Stimulated activated CD8-positive, alpha-beta memory T cell treated with anti-CD3 and anti-CD28 coated beads, Interleukin-15, amount 100 ng/mL, for 24 hours (primary cell): ENCODE results near the gene DLST.
A peak's percentile ranks its signal among the peaks of the same experiment; 100 is the strongest.

Source experiments
- DNase-seq: peaks from one replicate; pipeline ENCODE4 v3.0.0-alpha.2; 2020; ENCODE audit warnings: low read depth

DLST gene

DNA sequence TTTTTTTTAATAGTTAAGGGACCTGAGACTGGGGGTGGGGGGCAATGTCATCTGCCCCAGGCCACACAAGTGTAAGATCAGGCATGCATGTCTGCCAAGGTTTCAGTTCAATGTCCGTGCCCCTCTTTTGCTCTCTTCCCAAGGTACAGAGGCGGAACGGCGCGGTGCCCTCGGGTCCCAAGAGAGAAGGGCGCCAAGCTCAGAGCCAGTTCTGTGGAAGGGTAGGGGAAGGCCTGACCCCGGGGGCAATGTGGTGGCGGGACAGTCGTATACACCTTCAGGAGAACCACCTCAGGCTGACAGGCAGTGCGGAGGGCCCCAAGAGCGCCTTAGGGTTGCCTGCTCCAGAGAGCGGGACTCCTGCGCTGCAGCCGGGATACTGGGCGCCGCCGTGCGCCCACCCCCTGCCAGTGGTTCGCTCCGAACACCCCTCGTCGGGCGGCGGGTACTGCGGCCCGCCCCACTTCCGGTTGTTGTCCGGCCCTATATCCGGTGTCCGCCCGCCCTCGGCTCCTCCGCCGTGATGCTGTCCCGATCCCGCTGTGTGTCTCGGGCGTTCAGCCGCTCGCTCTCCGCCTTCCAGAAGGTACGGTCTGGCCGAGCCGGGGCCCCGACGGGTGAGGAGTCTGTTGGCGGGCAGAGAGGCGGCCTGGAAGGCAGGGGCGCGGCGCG lies at the start of gene DLST:
TSS of gene DLST (plus strand) at position 486 of the 672 bp plus-strand sequence. CDS start at position 524, 38 bp downstream.
- peak; percentile 75 for DNase-seq

DNA sequence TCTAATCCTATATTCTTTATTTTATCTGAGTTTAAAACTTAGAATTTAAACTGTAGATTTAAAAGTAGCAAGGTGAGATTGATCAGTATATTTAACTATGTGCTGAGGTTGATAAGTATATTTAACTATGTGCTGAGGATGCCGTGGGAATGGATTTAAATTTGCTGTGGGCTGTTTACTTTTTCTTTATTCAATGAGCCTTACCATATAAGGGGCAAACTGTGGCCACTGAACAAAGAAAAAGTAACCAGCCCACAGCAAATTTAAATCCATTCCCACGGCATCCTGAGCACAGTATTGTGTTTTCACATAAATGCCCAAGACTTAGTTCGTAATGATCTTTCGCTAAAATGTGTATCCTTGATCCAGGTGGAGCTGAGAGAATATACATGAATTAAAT lies 48.9 kb upstream of the DLST start:
- no peak for DNase-seq

DNA sequence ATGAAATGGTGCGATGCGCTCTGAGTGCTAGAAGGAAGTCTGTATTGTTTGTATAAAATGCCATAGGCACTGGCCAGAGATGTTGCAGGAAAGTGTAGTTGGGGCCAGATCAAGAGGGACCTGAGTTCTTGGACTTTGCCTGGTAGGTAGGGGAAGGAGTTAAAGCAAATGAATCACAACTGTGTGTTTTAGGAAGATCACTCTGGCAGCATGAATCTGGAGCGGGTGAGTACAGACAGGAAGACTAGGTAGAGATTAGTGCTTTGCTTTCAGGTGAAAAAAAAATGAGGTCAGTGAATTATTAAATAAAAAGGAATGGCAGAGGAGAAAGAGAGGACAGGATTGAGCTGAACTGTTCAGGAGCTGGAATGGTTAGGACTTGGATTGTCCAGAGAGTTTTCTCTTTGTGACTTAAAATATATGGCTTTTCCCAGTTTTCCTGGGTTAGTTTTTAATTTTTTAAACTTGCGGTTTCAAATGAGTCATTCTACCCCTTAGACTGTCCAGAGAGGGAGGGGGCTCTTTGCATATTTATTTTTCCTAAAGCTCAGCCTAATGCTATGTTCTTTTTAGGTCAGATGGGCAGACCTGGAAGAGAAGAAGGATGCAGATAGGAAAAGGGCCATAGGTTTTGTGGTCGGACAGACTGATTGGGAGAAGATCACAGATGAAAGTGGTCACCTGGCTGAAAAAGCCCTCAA lies 46.9 kb upstream of the DLST start:
- no peak for DNase-seq

DNA sequence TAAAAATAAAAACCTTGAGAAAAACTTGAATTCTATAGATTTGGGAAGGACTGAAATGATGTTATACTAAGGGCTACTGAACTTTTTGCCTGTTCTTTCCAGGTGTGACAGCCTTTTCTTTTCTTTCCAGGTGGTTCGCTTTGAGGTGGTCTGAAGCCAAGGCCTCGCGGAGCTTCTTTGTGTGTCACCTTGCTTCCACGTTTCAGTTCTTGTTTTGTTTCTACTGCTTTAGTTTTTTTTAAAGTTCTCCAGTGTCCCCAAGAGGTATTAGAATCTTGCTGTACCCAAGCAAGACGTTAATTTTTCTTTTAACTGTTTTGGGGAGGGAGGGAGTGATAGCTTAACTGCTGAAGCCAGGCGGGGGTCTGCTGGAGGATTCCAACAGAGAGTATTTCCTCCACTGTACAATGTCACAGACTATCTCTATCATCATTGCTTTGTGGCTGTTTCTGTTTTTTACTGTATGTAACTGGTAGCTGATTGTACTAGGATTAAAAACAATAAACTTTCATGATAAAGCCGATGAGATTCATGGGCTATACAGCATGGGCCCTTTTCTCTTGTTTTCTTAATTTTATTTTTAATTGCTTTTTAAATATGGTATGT lies 46.0 kb upstream of the DLST start:
- no peak for DNase-seq

DNA sequence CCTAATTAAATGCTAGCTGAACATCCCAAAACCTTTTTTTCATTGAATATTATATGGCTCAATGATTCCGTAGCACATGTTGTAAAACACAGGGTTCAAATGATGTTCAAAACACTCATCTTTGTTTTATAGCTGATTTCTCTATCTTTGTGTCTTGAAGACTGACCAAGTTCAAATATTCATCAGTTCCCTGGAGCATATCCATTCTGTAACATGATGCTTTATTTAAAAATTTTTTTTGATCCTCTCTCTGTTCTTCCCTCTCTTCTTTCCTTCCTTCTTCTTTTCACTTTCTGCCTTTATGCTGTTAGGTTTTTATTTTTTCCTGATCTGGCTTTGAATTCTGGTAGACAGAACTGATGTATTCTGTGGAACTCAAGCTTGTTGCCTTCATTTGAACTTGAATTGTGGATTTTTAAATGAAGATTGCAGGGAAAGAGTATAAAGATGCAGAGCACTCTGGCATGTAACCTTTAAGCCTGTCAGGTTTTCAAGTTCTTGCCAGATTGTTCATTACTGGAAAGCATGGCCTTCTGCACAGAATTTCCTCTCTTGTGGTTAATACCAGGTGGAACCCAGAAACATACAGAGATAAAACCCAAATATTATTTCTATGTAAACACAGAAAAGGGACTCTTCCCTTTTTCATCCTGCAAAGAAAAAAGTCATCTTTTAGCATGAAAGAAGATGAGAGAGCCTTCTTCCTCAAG lies 45.3 kb upstream of the DLST start:
- no peak for DNase-seq

DNA sequence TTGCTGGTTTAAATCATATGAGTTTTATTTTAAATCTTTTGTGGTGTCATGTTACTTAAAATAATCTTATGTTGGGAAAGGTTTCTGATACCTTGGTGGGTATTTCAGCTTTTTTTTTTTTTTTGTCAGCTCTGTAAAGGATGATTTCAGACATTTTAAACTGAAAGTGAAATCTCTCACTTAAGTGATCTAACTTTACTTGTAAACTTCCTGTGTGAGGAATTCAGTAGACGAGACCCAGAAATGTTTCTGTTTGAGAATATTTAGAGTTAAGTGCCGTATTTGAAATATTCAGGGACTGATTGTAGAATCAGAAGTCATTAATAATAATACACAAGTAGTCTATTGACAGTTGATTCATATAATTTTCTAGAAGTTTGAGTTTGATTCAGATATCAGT lies 43.5 kb upstream of the DLST start:
- DNase-seq, result no peak

DNA sequence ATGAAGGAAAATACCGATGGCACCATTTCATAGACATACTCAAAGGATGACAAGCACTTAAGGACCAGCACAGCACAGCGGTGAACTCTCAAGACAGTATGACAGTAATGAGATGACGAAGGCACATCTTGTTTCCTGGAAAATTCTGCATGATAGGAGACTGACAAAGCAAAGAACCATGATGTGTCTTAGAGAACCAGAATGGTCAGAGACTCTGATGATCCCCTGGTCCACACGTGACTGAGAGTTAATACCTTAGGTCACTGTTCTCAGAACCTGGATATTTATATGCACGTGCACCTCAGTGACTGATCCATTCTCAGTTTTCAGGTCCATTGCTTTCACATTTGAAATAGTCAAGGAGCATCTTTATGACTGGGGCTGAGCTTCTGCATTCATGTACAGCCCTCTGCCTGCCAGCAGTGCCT lies 41.1 kb upstream of the DLST start:
- DNase-seq, result no peak

DNA sequence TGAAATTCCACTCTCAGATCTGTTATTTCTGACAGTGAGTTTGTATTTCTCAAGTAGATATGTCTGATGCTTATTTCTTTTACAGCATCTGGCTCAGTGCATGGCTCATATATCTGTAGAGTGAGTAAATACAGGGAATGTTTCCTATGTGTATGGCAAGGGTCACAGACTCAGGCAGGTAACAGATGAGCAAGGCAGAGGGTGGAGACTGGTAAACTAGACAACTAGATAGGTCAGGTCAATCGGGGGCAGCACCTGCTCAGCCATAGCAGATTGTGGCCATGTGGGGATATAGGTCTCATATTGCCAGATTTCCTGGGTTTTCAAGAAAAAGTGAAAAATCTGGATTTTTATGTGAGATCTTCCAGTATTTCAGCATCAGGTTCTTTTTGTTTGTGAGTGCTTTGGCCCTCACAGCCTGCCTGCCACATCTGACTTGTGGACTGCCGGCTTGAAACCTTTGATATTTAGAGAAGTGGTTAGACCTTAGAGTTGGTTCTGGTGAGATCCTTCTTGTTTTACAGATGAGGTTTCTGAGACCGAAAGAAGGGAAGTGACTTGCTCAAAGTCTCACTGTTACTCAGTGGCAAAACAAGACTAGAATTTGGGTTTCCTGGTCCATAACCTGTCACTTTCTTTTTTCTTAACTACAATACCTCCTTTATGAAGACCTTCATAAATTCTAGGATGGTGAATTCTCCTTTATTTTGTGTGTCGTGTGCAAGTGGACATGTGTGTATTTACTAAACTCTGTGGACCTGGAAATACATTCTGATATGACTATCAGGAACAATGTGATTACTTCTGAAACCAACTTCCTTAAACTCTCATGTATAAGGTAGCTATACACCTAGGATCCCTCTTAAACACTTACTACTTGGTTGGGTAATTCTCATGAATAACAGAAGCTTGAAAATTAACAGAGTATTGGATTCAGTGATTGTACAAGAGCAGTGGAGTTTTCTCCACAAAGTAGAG lies 40.2 kb upstream of the DLST start:
- no peak for DNase-seq

DNA sequence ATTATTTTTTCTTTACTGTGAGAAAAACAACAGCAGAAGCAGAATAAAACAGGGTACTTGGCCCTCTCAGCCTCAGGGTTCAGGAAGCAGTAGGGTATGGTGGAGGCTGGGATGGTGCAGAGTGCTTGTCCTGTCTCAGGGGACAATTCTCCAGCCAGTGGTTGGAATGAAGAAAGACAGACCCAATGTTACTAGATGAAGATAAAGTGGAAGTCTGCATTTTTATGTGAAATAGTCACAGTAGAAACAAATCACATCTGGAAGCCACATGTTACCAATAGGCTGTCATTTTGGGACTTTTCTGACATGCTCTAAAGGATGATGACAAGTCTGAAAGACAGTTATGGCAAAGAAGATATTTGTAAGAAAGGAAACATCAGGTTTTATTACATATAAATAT lies 38.1 kb upstream of the DLST start:
- no peak for DNase-seq

DNA sequence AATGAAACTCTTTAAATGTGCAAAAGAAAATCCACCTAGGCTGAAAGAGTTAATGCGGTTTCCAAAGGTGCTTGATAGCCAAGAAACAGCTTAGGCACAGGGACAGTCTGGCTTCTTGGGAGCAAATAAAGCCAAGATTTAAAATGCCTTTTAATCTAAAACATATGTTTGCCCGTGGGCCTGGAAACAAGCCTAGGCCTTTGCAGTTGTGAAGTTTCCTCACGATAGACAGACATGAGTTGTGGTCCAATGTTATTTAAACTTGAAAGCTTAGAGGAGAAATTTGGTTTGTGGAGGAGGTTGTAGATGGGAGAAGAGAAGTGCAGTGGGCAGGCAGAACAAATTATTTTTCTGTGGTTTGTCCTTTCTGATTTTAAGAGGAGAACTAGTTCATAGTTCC lies 35.5 kb upstream of the DLST start:
- DNase-seq, result no peak

DNA sequence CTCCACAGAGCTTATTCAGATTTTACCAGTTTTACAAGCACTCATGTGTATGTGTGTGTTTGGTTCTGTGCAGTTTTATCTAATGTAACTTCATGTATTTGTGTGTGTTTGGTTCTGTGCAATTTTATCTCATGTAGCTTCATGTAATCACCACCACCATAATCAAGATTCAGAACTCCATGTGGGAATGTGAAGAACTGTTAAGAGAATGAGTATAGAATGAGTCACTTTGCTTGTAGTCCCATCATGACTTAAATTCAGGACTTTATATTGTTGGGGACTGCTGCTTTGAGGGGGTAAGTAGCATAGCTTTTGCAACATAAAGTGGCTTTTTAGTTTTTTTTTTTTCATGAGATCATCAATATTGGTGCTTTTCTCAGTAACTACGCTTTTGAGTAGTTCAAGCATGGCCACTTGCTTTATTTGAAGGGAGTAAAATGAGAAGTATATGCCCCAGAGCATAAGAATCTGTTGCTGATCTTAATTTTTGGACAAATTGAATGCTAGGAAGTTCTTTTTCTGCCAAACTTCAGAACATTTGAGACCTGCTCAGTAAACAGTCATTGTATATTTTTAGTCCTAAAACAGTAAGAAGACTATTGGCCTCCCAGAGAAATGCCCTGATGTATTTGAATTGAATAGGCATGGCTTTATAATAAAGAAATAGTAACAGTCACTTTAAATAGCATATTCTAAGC lies 34.6 kb upstream of the DLST start:
- no peak for DNase-seq

DNA sequence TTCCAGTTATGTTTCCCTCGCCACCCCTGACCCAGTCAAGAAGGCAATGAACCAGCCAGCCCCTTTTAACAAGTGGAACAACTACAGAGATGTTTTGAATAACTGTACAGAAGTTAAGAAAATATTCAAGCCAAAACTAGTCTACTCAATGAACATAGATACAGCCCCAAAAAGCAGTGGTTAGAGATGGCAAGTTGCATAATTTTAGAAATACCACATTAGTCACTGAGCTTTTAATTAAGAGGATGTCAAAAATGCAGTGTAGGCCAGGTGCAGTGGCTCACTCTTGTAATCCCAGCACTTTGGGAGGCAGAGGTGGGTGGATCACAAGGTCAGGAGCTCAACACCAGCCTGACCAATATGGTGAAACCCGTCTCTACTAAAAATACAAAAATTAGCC lies 32.9 kb upstream of the DLST start:
- no peak for DNase-seq

DNA sequence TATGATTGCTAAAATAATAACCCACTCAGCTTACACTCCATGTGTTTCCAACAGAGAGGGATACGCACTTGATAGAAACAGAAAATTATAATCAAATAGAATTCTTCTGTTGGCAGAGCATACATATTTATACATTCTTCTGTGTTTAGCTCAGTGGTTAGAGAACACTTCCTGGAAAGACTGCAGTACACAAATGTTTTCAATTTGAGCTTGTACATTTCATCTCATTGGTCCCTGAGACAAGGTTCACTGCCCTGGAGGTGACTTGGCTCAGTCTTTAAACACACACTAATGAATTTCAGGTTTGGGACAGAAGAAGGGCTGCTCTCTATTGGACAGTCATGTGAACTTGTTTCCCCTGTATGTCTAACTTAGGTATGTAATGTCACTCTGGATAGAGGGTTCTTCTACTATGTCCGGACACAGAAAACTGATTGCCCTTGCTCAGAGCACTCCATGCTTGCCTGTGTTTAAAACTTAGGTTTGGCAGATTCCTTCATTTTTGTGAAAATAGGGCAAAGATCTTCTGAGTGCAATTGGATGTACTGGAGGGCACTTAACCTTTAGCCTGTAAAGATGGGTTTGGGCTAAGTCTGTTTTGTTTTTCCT lies 28.7 kb upstream of the DLST start:
- no peak for DNase-seq

DNA sequence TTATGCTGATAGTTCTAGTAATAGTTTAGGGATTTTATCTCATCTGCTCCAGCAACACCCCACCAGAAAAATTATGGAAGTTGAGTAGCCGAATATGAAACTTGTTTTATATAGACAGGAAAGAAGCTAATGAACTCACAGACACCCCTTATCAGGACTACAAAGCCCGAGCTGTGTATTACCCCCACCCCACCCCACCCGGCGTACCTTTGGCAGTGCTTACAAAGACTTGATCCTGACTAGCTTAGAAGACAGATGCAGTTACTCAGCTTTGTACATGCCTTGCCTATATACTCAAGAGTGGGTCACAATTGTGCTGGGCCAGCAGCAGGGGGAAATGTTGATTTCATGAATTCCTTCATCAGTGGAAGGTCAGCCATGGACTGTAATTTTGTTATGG lies 28.1 kb upstream of the DLST start:
- DNase-seq, result no peak

DNA sequence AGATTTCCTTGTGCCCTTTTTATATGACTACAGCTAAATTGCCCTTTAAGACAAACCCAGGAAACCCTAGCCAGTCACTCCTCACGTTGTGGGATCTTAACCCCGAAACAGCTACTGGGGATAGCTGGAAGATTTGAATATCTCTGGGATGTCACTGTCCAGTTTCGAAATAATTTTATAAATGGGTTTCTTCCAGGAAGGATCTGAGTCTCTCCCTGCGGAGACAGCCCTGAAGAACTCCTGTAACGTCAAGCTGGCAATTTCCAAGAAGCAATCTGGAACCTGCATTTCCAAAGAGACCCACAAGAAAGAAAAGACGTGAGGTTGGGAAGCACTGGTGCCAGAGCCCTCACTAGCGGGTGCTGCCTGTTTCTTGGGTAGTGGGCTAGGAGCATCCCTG lies 26.7 kb upstream of the DLST start:
- DNase-seq, result no peak

DNA sequence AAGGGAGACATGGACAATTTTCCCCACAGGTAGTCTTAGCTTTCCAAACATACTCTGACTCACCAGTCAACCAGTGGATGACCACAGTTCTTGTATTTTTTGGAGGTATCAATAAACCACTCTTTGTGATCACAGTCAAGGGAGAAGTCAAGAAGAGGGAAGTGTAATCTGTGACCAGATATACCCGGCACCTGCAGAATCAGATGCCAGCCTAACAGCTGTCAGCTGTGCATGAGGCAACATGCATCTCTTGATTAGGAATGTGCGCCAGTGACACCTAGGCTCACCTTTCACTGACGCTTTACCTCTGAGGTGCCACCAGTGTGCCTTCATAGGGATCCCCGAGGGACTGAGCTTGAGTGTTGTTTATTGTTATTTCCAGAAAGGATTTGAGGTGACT lies 25.8 kb upstream of the DLST start:
- no peak for DNase-seq

DNA sequence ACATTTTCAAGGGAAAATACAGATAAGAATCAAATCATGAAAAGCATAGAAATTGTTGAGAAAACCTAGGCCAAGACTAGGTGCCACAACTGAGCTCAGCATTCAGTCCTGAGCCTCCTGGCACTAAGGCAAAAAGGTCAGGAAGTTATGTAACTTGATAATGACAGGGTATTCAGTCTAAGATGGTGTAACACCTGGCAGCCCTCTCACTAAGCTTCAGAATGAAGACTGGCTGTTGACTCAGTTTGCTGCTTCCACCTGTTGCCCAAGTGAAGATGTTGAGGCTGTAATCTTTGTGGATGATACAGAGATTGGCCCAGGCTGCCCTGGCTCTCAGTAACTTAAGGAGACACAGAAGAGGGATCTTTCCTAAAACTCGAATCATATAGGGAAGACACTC lies 25.4 kb upstream of the DLST start:
- DNase-seq, result no peak

DNA sequence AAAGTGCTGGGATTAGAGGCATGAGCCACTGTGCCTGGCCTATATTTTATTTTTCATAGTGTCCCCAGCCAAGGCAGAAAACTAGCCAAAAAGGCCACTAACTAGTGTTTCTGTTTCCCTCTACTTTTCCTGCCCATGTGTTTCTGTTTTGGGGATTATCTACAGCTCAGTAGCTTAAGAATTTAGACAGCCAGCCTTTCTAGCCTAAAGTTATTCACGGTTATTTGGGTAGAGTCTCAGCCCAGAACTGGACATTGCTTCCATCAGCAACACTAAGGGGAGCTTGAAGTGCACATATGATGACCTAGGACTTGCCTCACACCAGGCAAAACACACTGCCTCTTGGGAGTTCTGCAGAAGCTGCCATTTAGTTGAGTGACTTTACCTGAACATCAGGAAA lies 23.7 kb upstream of the DLST start:
- no peak for DNase-seq

DNA sequence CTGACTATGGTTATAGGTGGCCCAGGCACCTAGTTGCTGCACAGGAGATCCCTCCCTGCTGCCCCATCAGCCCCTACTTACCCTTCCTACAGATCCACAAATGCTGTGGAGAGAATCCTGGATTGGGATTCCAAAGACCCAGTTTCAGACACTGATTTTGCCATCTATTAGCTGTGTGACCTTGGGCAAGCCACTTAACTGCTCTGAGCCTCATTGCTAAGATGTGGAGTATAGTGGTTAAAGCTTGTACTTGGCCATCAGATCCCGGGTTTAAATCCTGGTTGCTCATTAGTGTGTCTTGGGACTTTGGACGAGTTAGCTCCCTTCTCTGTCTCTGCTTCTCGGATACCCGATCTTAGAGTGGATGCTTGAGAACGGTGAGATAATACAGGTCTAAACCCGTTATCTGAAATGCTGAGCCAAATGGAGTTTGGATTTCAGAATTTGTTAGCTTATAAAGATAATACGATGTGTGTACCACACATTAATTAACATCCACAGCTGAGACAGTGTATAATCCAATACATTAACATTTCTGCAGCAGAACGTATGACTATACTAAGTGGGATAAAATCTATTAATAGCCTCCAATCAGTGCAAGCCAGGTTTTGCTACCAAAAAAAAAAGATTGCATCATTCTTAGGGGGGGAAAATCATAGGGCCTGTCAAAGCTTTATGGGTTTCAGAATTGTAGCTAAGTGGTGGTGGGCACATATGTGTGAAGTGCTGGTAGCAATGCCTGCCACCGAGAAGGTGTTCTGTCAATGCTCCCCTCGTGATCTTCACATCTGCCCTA lies 21.8 kb upstream of the DLST start:
- no peak for DNase-seq
